NT2/D1 (cell line): Measurements from ENCODE around the gene ZC3H7B.

Experiments used
- SUZ12 ChIP-seq: IDR thresholded peaks from 2 replicates; pipeline ENCODE4 v1.6.1; 2011; ENCODE audit not compliant: insufficient read length, insufficient read depth; ENCODE audit errors: extremely low read depth
- YY1 ChIP-seq: IDR thresholded peaks from 2 replicates; pipeline ENCODE4 v1.6.1; 2011; ENCODE audit not compliant: insufficient read length, insufficient read depth

- TF ChIP-seq SUZ12 = no peak
- TF ChIP-seq YY1 = no peak
Measured at GRCh38 chr22:41308054-41308453, 6.7 kb downstream of the ZC3H7B start.
